IPS DF 6.9 (cell line): ENCODE data around the gene EVC.
"Not testable (repeated sequence)": the region's sequence is repeated elsewhere in the genome, so short reads cannot be mapped to it uniquely, and the experiment has no call there.

Experiments used
- DNase-seq: peaks from one replicate; pipeline ENCODE4 v3.0.0-alpha.2; 2013; ENCODE audit warnings: low read depth, low spot score
- H3K27ac ChIP-seq: one replicate; pipeline ENCODE4 v1.5.1; 2013; ENCODE audit warnings: low read length, control low read depth
- H3K27me3 ChIP-seq: 2 replicates; pipeline ENCODE4 v1.6.1; 2013; ENCODE audit warnings: mild to moderate bottlenecking, low read length; ENCODE audit not compliant: control insufficient read depth, insufficient read depth
- H3K36me3 ChIP-seq: 2 replicates; pipeline ENCODE4 v1.6.1; 2013; ENCODE audit warnings: low read length; ENCODE audit not compliant: control insufficient read depth, insufficient read depth
- H3K4me1 ChIP-seq: 2 replicates; pipeline ENCODE4 v1.6.1; 2013; ENCODE audit warnings: low read length; ENCODE audit not compliant: control insufficient read depth, insufficient read depth
- H3K4me3 ChIP-seq: 2 replicates; pipeline ENCODE4 v1.5.1; 2013; ENCODE audit warnings: mild to moderate bottlenecking, low read length
- H3K9me3 ChIP-seq: 2 replicates; pipeline ENCODE4 v1.6.1; 2013; ENCODE audit warnings: low read length, inconsistent platforms; ENCODE audit not compliant: control insufficient read depth, insufficient read depth
- WGBS: extraction: QIAGEN DNeasy Blood & Tissue Kit; methylation state at CpG from one replicate; pipeline ENCODE4 v1.1.7; 2013; ENCODE audit warnings: mixed read lengths, missing lambda C conversion rate; ENCODE audit not compliant: insufficient read length, insufficient coverage; 5-methylcytosine and 5-hydroxymethylcytosine counted together

Gene EVC

DNA sequence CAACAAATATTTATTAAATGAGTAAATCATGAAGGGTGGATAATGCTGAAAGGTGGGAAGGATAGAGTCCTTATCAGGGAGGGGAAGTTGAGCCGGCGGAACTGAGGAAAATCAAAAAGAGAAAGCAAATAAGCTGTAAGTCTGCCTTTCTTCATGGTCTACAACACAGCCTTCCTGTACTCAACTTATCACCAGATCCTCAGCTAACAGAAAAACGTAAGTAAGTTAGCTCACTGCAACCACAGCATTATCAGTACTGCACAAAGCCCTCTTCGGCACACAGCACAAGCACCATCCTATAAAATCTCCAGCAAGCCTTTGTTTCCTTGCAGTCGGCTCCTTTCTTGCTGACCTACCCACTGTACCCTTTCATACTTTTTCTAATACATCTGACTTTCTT is 111.6 kb downstream of the EVC start:
- H3K4me1 ChIP-seq, result no peaks in the 10 kb centered on the region
- peaks cover 22% of the 10 kb centered on the region for H3K36me3 ChIP-seq
- no peak for DNase-seq
- H3K9me3 ChIP-seq, result no peaks in the 10 kb centered on the region
- WGBS, result no CpG with 5 or more reads among the region's 5 CpGs
- H3K27me3 ChIP-seq, result no peaks in the 10 kb centered on the region
- H3K27ac ChIP-seq, result no peak overlapping the region
- H3K4me3 ChIP-seq, result no peak overlapping the region

DNA sequence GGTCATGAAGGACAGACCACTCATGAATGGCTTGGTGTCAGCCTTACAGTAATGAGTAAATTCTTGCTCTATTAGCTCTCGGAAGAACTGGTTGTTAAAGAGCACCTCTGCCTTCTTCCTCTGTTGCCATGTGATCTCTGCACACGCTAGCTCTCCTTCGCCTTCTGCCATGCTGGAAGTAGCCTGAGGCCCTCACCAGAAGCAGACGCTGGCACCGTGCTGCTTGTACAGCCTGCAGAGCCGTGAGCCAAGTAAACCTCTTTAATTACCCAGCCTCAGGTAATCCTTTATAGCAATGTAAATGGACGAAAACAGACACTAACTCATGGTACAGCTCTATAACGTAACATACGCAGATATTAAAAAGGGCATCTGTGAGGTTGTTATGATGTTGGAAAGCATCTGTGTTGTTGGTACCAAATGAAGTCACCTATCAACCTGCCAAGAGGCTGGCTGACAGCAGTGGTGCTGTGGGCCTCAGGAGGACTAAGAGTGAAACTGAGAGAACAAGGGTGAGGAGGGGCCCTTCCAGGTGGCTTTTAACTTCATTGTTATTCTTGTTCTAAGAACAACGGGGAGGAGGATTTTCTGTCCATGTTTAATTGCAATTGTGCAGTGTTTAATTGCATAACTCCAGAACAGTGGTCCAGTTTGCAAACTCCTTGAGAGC is 112.7 kb downstream of the EVC start:
- H3K36me3 ChIP-seq, result peaks cover 27% of the 10 kb centered on the region
- no peak overlapping the region for H3K4me3 ChIP-seq
- no peak overlapping the region for H3K27ac ChIP-seq

DNA sequence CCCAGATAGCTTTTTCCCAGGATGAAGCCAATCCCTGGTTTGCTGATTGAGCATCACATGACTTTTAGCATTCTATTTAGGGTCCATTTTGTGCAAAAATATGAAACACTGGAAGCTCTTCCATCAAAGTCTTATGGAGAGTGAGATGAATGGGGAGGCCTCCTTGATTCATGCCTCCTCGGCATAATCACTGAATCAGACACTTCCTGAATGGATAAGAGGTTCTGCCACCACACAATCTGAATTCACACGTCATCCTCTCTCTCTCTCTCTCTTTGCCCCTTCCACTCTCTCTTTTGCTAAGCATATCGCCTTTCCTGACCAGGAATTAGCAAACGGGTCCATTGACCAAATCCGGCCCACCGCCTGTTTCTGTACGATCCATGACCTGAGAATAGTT is 113.2 kb downstream of the EVC start:
- Histone ChIP-seq H3K36me3 (peaks cover 27% of the 10 kb centered on the region), H3K27ac (no peak overlapping the region), H3K4me3 (no peak overlapping the region), H3K4me1 (no peaks in the 10 kb centered on the region), H3K27me3 (no peaks in the 10 kb centered on the region), H3K9me3 (no peaks in the 10 kb centered on the region)
- no peak for DNase-seq
- no CpG with 5 or more reads among the region's 7 CpGs for WGBS

More for the DNA sequence above, 112.7 kb downstream of the EVC start:
- Histone ChIP-seq H3K27me3 (no peaks in the 10 kb centered on the region), H3K4me1 (no peaks in the 10 kb centered on the region), H3K9me3 (no peaks in the 10 kb centered on the region)
- DNase-seq, result no peak
- no CpG with 5 or more reads among the region's 10 CpGs for WGBS

DNA sequence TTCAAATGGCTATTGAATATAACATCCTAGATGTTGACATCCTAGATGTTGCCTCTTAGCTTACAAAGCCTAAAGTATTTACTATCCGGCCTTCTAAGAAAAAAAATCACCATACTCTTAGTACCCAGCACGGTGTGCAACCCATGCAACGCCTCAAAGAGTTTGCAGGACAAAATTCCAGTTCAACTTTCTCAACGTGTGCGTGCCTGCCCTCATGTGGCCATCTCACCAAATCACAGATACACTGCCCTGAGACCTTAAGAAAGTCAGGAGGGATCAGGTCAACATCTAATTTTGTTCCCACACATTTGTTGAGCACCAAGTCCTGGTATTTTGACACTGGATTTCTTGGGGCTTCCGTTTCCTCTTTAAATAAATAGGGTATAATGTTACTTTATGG is 113.6 kb downstream of the EVC start:
- no peak for DNase-seq
- Histone ChIP-seq H3K4me3 (no peak overlapping the region), H3K27ac (no peak overlapping the region), H3K9me3 (no peaks in the 10 kb centered on the region), H3K36me3 (peaks cover 27% of the 10 kb centered on the region), H3K4me1 (no peaks in the 10 kb centered on the region), H3K27me3 (no peaks in the 10 kb centered on the region)
- no CpG with 5 or more reads among the region's 6 CpGs for WGBS

DNA sequence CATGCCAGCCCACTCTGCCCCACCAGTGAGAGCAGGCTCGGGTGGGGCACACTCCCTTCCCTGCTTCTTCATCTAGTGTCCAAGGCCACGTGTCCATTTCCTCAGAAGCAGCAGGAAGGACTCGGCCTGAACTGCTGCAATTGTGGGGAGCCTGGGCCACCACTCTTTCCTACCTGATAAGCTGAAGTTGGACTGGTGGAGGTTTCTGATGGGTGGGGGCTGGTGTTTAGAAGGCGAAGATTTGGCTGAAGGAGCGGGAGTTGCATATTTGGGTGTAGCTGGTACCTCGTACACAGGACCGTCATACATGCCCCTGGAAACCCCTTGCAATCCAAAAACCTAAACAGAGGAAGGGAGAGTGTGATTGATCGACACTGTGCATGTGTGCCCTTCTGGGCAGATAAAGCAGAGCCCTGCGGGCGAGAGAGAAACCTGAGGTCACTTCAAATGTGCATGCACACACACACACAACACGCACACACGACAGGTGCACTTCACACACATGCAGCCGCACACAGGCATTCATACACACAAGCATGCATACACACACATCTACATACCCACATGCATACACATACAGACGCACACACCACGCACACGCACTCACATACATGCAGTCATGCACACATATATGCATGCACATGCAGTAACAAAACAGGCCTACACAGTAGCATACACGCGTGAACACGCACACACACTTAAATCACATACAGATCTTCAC is 114.5 kb downstream of the EVC start:
- peaks cover 27% of the 10 kb centered on the region for H3K36me3 ChIP-seq
- no peak overlapping the region for H3K27ac ChIP-seq
- no peaks in the 10 kb centered on the region for H3K9me3 ChIP-seq
- DNase-seq, result no peak
- H3K4me3 ChIP-seq, result no peak overlapping the region
- no peaks in the 10 kb centered on the region for H3K4me1 ChIP-seq
- H3K27me3 ChIP-seq, result no peaks in the 10 kb centered on the region
- no CpG with 5 or more reads among the region's 19 CpGs for WGBS

DNA sequence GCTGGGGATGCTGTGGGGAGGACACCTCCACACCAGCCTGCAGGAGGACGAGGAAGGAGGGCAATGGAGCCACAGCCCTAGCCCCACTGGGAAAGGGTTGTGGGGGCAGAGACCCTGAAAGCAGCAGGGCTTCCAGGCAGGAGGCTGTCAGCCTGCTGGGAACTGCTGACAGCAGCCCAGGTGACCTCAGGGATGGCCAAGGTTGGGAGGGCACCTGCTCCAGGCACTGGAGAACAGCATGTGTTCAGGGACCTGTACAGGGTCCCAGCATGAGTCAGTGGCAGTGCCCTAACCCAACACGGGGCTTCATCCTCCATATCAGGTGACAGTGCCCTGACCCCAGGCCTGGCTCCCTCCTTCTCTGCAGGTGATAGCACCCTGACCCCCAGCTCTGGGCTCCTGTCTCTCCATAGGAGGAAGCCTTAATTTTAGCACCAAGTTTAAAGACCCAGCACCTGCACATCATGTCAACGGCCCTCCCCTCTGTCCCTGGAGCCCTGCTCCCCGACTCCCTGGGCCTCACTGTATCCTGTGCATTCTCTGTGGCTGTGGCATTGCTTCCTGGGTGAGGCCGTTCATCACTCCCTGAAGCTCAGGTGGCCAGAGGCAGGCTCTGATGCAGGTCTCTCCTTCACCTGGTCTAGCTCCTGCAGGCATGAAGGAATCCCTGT is 115.6 kb downstream of the EVC start:
- Histone ChIP-seq H3K4me1 (no peaks in the 10 kb centered on the region), H3K9me3 (no peaks in the 10 kb centered on the region), H3K4me3 (no peak overlapping the region), H3K27me3 (no peaks in the 10 kb centered on the region), H3K36me3 (peaks cover 23% of the 10 kb centered on the region), H3K27ac (no peak overlapping the region)
- no peak for DNase-seq
- WGBS, result no CpG with 5 or more reads among the region's 5 CpGs

DNA sequence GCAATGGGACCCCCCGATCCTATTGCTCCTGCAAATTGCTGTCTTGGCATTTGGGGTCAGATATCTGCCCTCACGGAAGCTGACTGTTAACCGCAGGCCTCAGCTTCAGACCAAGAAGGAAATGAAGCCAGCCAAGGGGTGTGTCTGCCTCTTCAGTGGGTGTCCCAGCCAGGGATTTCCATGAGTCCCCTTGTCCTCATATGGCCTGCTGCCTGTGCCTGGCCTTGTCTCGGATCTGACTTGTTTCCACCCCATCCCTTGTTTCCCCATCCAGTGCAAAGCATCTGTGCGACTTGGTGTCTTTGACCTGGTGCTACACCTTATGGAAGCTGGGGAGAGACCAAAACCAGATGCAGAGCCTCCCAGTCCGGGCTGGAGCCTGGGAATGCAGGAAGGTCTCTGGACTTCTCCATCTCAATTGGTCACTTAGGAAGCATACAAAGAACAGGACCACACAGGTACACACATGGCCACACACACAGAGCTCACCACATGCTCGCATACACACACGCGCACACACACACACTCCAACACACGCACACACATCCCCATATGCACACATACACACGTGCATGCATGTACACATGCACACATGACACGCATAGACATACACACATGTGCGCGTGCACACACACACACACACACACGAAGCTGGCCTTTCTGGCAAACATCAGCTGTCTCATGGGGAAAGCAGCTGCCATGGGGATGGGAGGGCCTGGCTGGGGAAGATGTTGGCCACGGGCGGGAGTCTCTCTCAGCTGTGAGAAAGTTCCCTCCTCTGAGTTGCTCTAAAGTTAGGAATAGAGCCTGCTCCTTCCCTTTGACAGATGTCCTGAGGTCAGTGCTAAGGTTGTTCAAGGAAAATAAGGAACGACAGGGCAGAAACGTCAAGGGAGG is 116.4 kb downstream of the EVC start:
- no peaks in the 10 kb centered on the region for H3K4me1 ChIP-seq

DNA sequence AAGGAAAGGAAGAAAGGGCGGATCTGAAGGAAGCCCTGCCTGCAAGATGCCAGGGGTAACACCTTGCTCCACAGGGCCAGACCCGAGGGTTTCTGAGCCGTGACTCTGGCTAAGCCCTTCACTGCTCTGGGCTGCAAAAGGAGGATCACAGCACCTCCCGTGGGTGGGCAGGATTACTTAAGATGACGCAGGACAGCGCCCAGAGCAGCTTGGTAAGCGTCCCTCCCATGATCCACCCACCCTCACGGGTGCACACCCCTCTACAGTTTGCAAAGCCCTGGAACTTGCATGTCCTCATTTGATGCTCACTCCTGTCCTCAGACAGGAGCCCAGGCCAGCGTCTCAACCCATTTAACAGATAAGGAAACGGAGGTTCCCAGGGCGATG is 117.0 kb downstream of the EVC start:
- Histone ChIP-seq H3K27me3 (no peaks in the 10 kb centered on the region), H3K4me1 (no peaks in the 10 kb centered on the region), H3K9me3 (no peaks in the 10 kb centered on the region), H3K27ac (no peak overlapping the region), H3K36me3 (peaks cover 17% of the 10 kb centered on the region), H3K4me3 (no peak overlapping the region)
- no CpG with 5 or more reads among the region's 11 CpGs for WGBS
- no peak for DNase-seq

More for the DNA sequence above, 116.4 kb downstream of the EVC start:
- no peak for DNase-seq
- H3K9me3 ChIP-seq, result no peaks in the 10 kb centered on the region
- no peaks in the 10 kb centered on the region for H3K27me3 ChIP-seq
- peaks cover 17% of the 10 kb centered on the region for H3K36me3 ChIP-seq
- no peak overlapping the region for H3K4me3 ChIP-seq
- H3K27ac ChIP-seq, result no peak overlapping the region
- no CpG with 5 or more reads among the region's 19 CpGs for whole genome bisulfite sequencing

DNA sequence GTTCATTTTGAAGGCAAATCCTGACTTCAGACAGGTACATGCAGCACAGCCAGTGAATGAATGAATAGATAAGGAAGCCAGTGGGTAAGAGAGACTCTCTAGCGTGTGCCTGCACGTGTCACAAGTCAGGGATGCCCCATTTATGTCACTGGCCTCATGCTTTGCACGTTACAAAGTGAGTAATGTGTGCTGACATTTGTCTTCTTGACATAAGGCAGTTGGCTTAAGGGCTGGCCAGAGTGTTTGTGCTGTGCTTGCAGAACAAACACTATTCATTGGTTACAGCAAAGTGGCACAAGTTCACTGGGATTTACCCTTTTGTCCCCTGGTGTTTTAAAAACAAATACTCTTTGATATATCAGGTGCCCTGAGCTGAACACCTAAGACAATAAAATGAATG is 125.9 kb downstream of the EVC start:
- no peak for DNase-seq
- Histone ChIP-seq H3K36me3 (peaks cover 36% of the 10 kb centered on the region), H3K4me1 (no peaks in the 10 kb centered on the region), H3K9me3 (no peaks in the 10 kb centered on the region), H3K4me3 (no peak overlapping the region), H3K27me3 (no peaks in the 10 kb centered on the region), H3K27ac (no peak overlapping the region)
- no CpG with 5 or more reads among the region's 3 CpGs for WGBS

DNA sequence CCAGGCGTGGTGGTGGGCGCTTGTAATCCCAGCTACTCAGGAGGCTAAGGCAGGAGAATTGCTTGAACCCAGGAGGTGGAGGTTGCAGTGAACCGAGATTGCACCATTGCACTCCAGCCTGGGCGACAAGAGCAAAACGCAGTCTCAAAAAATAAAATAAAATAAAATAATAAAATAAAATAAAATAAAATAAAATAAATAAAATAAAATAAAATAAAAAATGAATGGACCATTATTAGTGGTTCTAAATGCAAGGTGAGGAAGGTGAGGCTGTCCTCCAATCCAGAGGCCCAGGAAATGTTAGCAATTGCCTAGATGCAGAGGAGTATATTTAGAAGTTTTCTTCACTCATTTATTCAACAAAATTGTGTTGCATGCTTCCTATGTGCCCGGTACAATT is 126.5 kb downstream of the EVC start:
- not testable (repeated sequence) for H3K27me3 ChIP-seq, H3K4me1 ChIP-seq, H3K9me3 ChIP-seq, H3K27ac ChIP-seq, H3K4me3 ChIP-seq, DNase-seq
- H3K36me3 ChIP-seq, result peaks cover 38% of the 10 kb centered on the region
- no CpG with 5 or more reads among the region's 6 CpGs for WGBS
